Right cardiac atrium (tissue), 5 donors: ENCODE data around the gene TRIO. TPM values are rescaled to one million over a fixed set of nuclear protein-coding genes. Genes with fewer than 3 reads are reported as not detected.

ENCODE experiments used
- ATAC-seq, 2 donors: fragments of 200-7000 bp; cut with Tn5 transposase; one replicate each; pipeline versions ENCODE4 v1.8.0 to v1.9.1; 2020; ENCODE audit warnings: moderate library complexity in 2 of 2, mild to moderate bottlenecking in 1 of 2
- DNase-seq, 3 donors: peaks; one replicate each; pipeline ENCODE4 v3.0.0-alpha.2; 2020
- H3K27ac ChIP-seq: one replicate; pipeline ENCODE4 v1.5.1; 2013; ENCODE audit warnings: mild to moderate bottlenecking, low read length, control low read depth, moderate library complexity
- H3K27me3 ChIP-seq: one replicate; pipeline ENCODE4 v1.6.1; 2013; ENCODE audit not compliant: control insufficient read depth, insufficient read depth
- H3K4me1 ChIP-seq: one replicate; pipeline ENCODE4 v1.6.1; 2013; ENCODE audit warnings: low read length; ENCODE audit not compliant: control insufficient read depth, insufficient read depth
- H3K4me3 ChIP-seq: one replicate; pipeline ENCODE4 v1.5.1; 2013; ENCODE audit warnings: low read length, control low read depth
- H3K9me3 ChIP-seq: one replicate; pipeline ENCODE4 v1.6.1; 2013; ENCODE audit warnings: low read length; ENCODE audit not compliant: control insufficient read depth
- WGBS: extraction: QIAGEN DNeasy Blood & Tissue Kit; methylation state at CpG from one replicate; pipeline ENCODE4 v1.1.7; 2013; 5-methylcytosine and 5-hydroxymethylcytosine counted together
- intact Hi-C, 4 donors: fragments of 100-400 bp; cut with DNase I; formaldehyde crosslinking; loops; one replicate each; pipeline versions ENCODE4 v1.11.0 to v1.14.0; 2022 to 2023
- polyA plus RNA-seq: library from polyadenylated mRNA; stranded (reverse); fragments of 200-250 nt; gene quantifications from one replicate; pipeline ENCODE4 v1.2.3, GENCODE V29; 2013
- total RNA-seq, 4 donors: library from RNA; stranded (reverse); fragmentation: NEBNext Ultra II Directional; extraction: Animal tissue kit (Norgen Biotek cat#: 25700); gene quantifications; one replicate each; pipeline ENCODE4 v1.2.1, GENCODE V29; 2021
- donor health status: healthy with polysubstance abuse.
- donor health status: DM: no; HTN: yes; CAD: no.
- donor health status: DM: no; HTN: no; CAD: no.
- donor health status: DM: no; HTN: yes; CAD: no; lungs with severe emphysema.
- donor health status: DM: yes; HTN: yes; CAD: no.

Gene TRIO
- total and polyA plus RNA-seq, 5 donors = 31.3 to 66.0 (median 54.1) TPM

GRCh38 chr5:14414656-14415023 lies 271.5 kb downstream of the TRIO start:
- no peak overlapping the region for H3K27ac ChIP-seq
- no peak for DNase-seq
- WGBS = 93% methylated on average over 7 of the region's 7 CpGs
- H3K27me3 ChIP-seq = no peaks in the 10 kb centered on the region
- ATAC-seq = no peak
- no peaks in the 10 kb centered on the region for H3K9me3 ChIP-seq
- no peaks in the 10 kb centered on the region for H3K4me1 ChIP-seq
- H3K4me3 ChIP-seq = no peak overlapping the region
- intact Hi-C loops = no loop called here

GRCh38 chr5:14415024-14415697 lies 272.0 kb downstream of the TRIO start:
- H3K27me3 ChIP-seq = no peaks in the 10 kb centered on the region
- DNase-seq = no peak
- no peaks in the 10 kb centered on the region for H3K4me1 ChIP-seq
- H3K27ac ChIP-seq = no peak overlapping the region
- intact Hi-C loops = no loop called here
- no peaks in the 10 kb centered on the region for H3K9me3 ChIP-seq
- no peak for ATAC-seq
- WGBS = 93% methylated on average over 16 of the region's 16 CpGs
- no peak overlapping the region for H3K4me3 ChIP-seq

DNA sequence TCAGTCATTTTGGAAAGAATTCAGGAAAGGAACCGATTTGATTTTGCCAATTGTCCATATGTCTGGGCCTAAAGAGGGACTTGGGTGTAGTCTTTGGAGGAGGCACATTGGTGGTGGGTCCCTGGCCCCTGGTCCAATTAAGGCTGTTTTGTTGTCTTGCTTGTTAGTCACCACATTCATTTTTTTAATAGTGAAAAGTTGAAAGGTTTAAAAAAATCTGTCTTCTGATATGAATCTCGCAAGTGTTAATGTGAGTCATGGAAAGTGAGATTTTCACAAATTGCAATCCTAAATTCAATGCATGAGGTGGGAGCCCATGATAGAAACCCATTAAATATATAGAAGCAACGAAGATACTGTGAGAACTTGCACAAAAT lies 272.5 kb downstream of the TRIO start:
- no peak for DNase-seq
- Histone ChIP-seq H3K9me3 (no peaks in the 10 kb centered on the region), H3K27me3 (no peaks in the 10 kb centered on the region), H3K27ac (no peak overlapping the region), H3K4me3 (no peak overlapping the region), H3K4me1 (no peaks in the 10 kb centered on the region)
- 81% methylated on average over 3 of the region's 3 CpGs for WGBS
- intact Hi-C loops = no loop called here
- ATAC-seq = no peak

- H3K9me3 ChIP-seq = no peaks in the 10 kb centered on the region
- H3K27me3 ChIP-seq = no peaks in the 10 kb centered on the region
- H3K4me1 ChIP-seq = no peaks in the 10 kb centered on the region
- 78% methylated on average over 12 of the region's 12 CpGs for WGBS
- no peak for ATAC-seq
- H3K27ac ChIP-seq = no peak overlapping the region
- H3K4me3 ChIP-seq = no peak overlapping the region
- intact Hi-C loops = no loop called here
- DNase-seq = no peak
Measured at GRCh38 chr5:14416621-14417275, 273.6 kb downstream of the TRIO start.

GRCh38 chr5:14417276-14417730 lies 274.2 kb downstream of the TRIO start:
- no peaks in the 10 kb centered on the region for H3K4me1 ChIP-seq
- H3K27me3 ChIP-seq = no peaks in the 10 kb centered on the region
- ATAC-seq (peak; percentile 57 to 69), DNase-seq (peak in 1 of 3 donors; percentile 76)
- intact Hi-C loops = no loop called here
- H3K9me3 ChIP-seq = no peaks in the 10 kb centered on the region
- no peak overlapping the region for H3K27ac ChIP-seq
- WGBS = 70% methylated on average over 5 of the region's 5 CpGs
- H3K4me3 ChIP-seq = no peak overlapping the region

- Histone ChIP-seq H3K27ac (no peak overlapping the region), H3K4me1 (no peaks in the 10 kb centered on the region), H3K27me3 (no peaks in the 10 kb centered on the region), H3K9me3 (no peaks in the 10 kb centered on the region), H3K4me3 (no peak overlapping the region)
- peak; percentile 37 to 66 for ATAC-seq
- no peak for DNase-seq
- 77% methylated on average over 17 of the region's 17 CpGs for WGBS
- intact Hi-C loops = no loop called here
Measured at GRCh38 chr5:14417792-14418765, 274.9 kb downstream of the TRIO start.

GRCh38 chr5:14419686-14420085 lies 276.5 kb downstream of the TRIO start:
- Histone ChIP-seq H3K4me1 (no peaks in the 10 kb centered on the region), H3K4me3 (no peak overlapping the region), H3K27ac (no peak overlapping the region), H3K27me3 (no peaks in the 10 kb centered on the region), H3K9me3 (no peaks in the 10 kb centered on the region)
- ATAC-seq (no peak), DNase-seq (no peak)
- 97% methylated on average over 12 of the region's 12 CpGs for WGBS
- intact Hi-C loops = no loop called here

DNA sequence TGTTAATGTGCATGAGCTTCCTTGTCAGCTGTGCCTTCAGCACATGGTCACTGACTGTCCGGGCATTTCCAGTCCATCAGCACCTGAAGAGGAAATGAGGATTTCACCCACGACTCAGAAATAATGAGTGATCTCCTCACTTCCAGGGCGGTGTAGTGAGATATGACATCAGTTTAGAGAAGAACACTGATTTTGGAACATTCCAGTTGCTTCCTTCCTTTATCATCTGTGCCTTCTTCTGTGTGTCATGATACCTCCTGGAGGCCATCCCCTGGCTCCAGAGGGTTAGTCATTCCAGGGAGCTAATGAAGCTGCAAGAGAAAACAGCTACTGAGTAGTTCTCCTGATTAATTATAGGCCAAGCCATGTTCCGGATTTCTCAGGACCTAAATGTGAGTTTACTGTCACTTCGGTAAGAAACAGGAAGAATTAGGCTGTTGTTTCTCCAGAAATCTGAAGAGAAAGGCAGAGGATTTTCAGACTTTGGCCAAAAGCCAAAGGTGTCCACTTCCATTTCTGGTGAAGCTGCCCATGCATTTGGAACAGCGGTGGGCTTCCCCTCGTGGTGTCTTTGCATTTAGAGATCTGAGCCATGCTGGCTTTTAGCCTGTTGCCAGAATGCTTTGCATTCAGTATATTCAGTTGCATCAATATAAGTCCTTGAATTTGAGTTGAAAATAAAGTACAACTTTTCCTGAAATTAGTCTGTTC lies 277.1 kb downstream of the TRIO start:
- 67% methylated on average over 7 of the region's 7 CpGs for WGBS
- no peak overlapping the region for H3K27ac ChIP-seq
- no peak for ATAC-seq
- H3K4me1 ChIP-seq = no peaks in the 10 kb centered on the region
- DNase-seq = no peak
- intact Hi-C loops = no loop called here
- no peak overlapping the region for H3K4me3 ChIP-seq
- no peaks in the 10 kb centered on the region for H3K27me3 ChIP-seq
- H3K9me3 ChIP-seq = no peaks in the 10 kb centered on the region

DNA sequence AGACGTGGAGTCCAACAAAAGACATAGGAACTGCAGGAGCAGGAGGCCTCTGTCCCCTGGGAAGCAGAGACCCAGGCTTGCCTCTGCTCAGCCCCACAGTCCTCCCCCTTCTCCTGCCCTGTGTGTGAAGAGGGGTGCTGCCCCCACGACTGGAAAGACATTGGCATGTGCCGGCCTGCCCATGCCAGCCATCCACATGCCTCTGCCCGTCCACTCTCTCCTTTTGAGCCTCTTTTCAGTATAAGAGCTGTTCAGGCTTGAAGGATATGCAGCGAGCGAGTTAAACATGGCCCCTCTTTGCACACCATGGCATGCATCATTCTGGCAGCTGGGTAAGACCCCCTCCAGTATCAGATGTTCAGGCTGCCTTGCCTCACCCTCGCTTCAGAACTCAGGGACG lies 278.7 kb downstream of the TRIO start:
- ATAC-seq (no peak), DNase-seq (no peak)
- Histone ChIP-seq H3K27ac (no peak overlapping the region), H3K27me3 (no peaks in the 10 kb centered on the region), H3K4me1 (no peaks in the 10 kb centered on the region), H3K4me3 (no peak overlapping the region), H3K9me3 (no peaks in the 10 kb centered on the region)
- intact Hi-C loops = no loop called here
- WGBS = 86% methylated on average over 8 of the region's 8 CpGs

DNA sequence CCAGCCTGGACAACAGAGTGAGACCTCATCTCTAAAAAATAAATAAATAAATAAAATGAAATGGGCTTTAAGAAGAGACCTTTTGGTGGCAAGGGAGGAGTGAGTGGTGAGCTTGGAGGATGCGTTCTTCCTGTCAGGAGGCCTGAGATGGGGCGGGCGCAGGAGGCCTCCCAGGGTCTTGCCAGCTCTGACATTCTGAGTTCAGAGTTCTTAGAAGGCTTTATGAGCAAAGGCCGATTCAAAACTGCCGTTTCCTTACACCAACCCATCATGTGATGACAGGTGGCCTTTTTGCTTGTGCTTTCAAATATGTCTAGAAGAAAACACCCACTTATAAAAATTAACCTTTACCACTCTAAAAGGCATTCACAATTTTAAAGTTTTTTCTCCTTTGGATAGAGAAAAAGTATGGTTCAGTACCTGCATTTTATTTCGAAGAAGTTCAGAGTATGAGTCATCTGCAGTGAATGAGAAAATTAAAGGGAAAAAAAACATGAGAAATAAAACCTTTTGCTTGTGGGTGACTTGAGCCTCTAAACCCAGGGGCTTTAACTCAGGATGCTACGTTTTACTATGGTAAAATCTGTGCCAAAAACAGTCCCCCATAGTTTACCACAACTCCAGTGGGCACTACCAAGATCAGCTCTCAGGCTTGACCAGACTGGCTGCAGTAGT lies 281.0 kb downstream of the TRIO start:
- no peak for ATAC-seq
- peaks cover 8% of the 10 kb centered on the region for H3K4me1 ChIP-seq
- WGBS = 87% methylated on average over 7 of the region's 7 CpGs
- H3K27ac ChIP-seq = no peak overlapping the region
- intact Hi-C loops = no loop called here
- no peaks in the 10 kb centered on the region for H3K9me3 ChIP-seq
- no peaks in the 10 kb centered on the region for H3K27me3 ChIP-seq
- no peak for DNase-seq
- no peak overlapping the region for H3K4me3 ChIP-seq
